Osteocyte (in vitro differentiated cells): ENCODE data around the gene DCTD. TPM values are rescaled to one million over a fixed set of nuclear protein-coding genes. Genes with fewer than 3 reads are reported as not detected.

Experiments
- DNase-seq: peaks from one replicate; pipeline ENCODE4 v3.0.0; 2021; ENCODE audit warnings: mixed read lengths; ENCODE audit not compliant: unreplicated experiment; ENCODE audit errors: extremely low spot score
- H3K27ac Mint-ChIP-seq: one replicate; pipeline ENCODE4 v1.8.0; 2021; ENCODE audit warnings: mild to moderate bottlenecking, mixed read lengths; ENCODE audit not compliant: unreplicated experiment
- H3K27me3 Mint-ChIP-seq: one replicate; pipeline ENCODE4 v1.8.0; 2021; ENCODE audit warnings: mixed read lengths; ENCODE audit not compliant: unreplicated experiment
- H3K36me3 Mint-ChIP-seq: one replicate; pipeline ENCODE4 v1.8.0; 2021; ENCODE audit warnings: mixed read lengths; ENCODE audit not compliant: unreplicated experiment
- H3K4me1 Mint-ChIP-seq: one replicate; pipeline ENCODE4 v1.8.0; 2021; ENCODE audit warnings: mixed read lengths; ENCODE audit not compliant: unreplicated experiment
- H3K4me3 Mint-ChIP-seq: one replicate; pipeline ENCODE4 v1.8.0; 2021; ENCODE audit warnings: mild to moderate bottlenecking, moderate library complexity, mixed read lengths; ENCODE audit not compliant: unreplicated experiment
- H3K9me3 Mint-ChIP-seq: one replicate; pipeline ENCODE4 v1.8.0; 2021; ENCODE audit warnings: mixed read lengths; ENCODE audit not compliant: unreplicated experiment
- CTCF ChIP-seq: fragments of 200-600 bp; sonication (generic); IDR thresholded peaks from 2 replicates; pipeline ENCODE4 v1.5.0; 2021; ENCODE audit warnings: antibody characterized with exemption, mild to moderate bottlenecking, moderate library complexity
- total RNA-seq: library from RNA; stranded (reverse); gene quantifications from 2 replicates; pipeline ENCODE4 v1.2.1, GENCODE V29; 2021

DCTD gene
- total RNA-seq, 1 donor from 2014 or later, result 126 TPM

GRCh38 chr4:182871616-182872015 is 45.6 kb downstream of the DCTD start:
- H3K9me3 Mint-ChIP-seq, result no peaks in the 10 kb centered on the region
- TF ChIP-seq CTCF, result no peak
- peaks cover 6% of the 10 kb centered on the region for H3K4me1 Mint-ChIP-seq
- DNase-seq, result no peak
- H3K27me3 Mint-ChIP-seq, result no peaks in the 10 kb centered on the region
- peaks cover 3% of the 10 kb centered on the region for H3K36me3 Mint-ChIP-seq
- H3K4me3 Mint-ChIP-seq, result no peak overlapping the region
- no peak overlapping the region for H3K27ac Mint-ChIP-seq

- TF ChIP-seq CTCF, result no peak
- no peak for DNase-seq
- Mint-ChIP-seq H3K36me3 (no peaks in the 10 kb centered on the region), H3K27me3 (no peaks in the 10 kb centered on the region), H3K4me3 (no peak overlapping the region), H3K4me1 (peaks cover 19% of the 10 kb centered on the region), H3K27ac (no peak overlapping the region), H3K9me3 (no peaks in the 10 kb centered on the region)
Measured at GRCh38 chr4:182869697-182870096, 47.5 kb downstream of the DCTD start.

GRCh38 chr4:182866746-182867145 is 50.4 kb downstream of the DCTD start:
- H3K36me3 Mint-ChIP-seq, result peaks cover under 1% of the 10 kb centered on the region
- peaks cover 21% of the 10 kb centered on the region for H3K4me1 Mint-ChIP-seq
- no peaks in the 10 kb centered on the region for H3K27me3 Mint-ChIP-seq
- no peak overlapping the region for H3K4me3 Mint-ChIP-seq
- no peak for DNase-seq
- no peak for TF ChIP-seq CTCF
- no peaks in the 10 kb centered on the region for H3K9me3 Mint-ChIP-seq
- H3K27ac Mint-ChIP-seq, result no peak overlapping the region

GRCh38 chr4:182863501-182863900 is 53.7 kb downstream of the DCTD start:
- H3K4me3 Mint-ChIP-seq, result no peak overlapping the region
- no peak for TF ChIP-seq CTCF
- DNase-seq, result no peak
- no peaks in the 10 kb centered on the region for H3K27me3 Mint-ChIP-seq
- no peak overlapping the region for H3K27ac Mint-ChIP-seq
- peaks cover 18% of the 10 kb centered on the region for H3K4me1 Mint-ChIP-seq
- peaks cover 6% of the 10 kb centered on the region for H3K9me3 Mint-ChIP-seq
- H3K36me3 Mint-ChIP-seq, result peaks cover 2% of the 10 kb centered on the region

- Mint-ChIP-seq H3K27me3 (no peaks in the 10 kb centered on the region), H3K4me1 (peaks cover 15% of the 10 kb centered on the region), H3K36me3 (peaks cover 2% of the 10 kb centered on the region), H3K9me3 (peaks cover 6% of the 10 kb centered on the region), H3K27ac (no peak overlapping the region), H3K4me3 (no peak overlapping the region)
- DNase-seq, result no peak
- no peak for TF ChIP-seq CTCF
Measured at GRCh38 chr4:182862921-182863320, 54.3 kb downstream of the DCTD start.
